Peyer's patch (tissue), 4 donors: ENCODE measurements around the gene GUCA1A. TPM values are rescaled to one million over a fixed set of nuclear protein-coding genes. Genes with fewer than 3 reads are reported as not detected.
"Not testable (repeated sequence)": the region's sequence is repeated elsewhere in the genome, so short reads cannot be mapped to it uniquely, and the experiment has no call there.

Experiments
- DNase-seq, 3 donors: peaks; one replicate each; pipeline ENCODE4 v3.0.0-alpha.2; 2017 to 2019
- H3K27ac ChIP-seq, 4 donors: fragments of 200-600 bp; sonication (generic); one replicate each; pipeline ENCODE4 v1.5.1; 2016 to 2019
- H3K27me3 ChIP-seq, 2 donors: fragments of 200-600 bp; sonication (generic); one replicate each; pipeline ENCODE4 v1.5.1; 2019
- H3K36me3 ChIP-seq, 3 donors: fragments of 200-600 bp; sonication (generic); one replicate each; pipeline ENCODE4 v1.5.1; 2016 to 2019
- H3K4me1 ChIP-seq, 4 donors: fragments of 200-600 bp; sonication (generic); one replicate each; pipeline ENCODE4 v1.5.1; 2016 to 2019
- H3K4me3 ChIP-seq, 4 donors: fragments of 200-600 bp; sonication (generic); 1 replicate in 3 of 4; 2 replicates in 1 of 4; pipeline ENCODE4 v1.5.1; 2016 to 2019; ENCODE audit warnings: mild to moderate bottlenecking in 1 of 4
- H3K9me3 ChIP-seq, 4 donors: fragments of 200-600 bp; sonication (generic); one replicate each; pipeline ENCODE4 v1.5.1; 2016 to 2019; ENCODE audit warnings: mild to moderate bottlenecking in 1 of 4
- POLR2A ChIP-seq, 2 donors: fragments of 450-650 bp; IDR thresholded peaks; one replicate each; pipeline ENCODE4 v1.5.1; 2017; ENCODE audit warnings: antibody characterized with exemption in 2 of 2, mild to moderate bottlenecking in 2 of 2, moderate library complexity in 2 of 2
- total RNA-seq, 4 donors: library from RNA; depleted of rRNA; stranded (reverse); fragments of >200 nt; gene quantifications; one replicate each; pipeline ENCODE4 v1.1.0, GENCODE V29; 2016
- TF ChIP-seq, protein P1 (sequence below), 6 experiments: fragments of 450-650 bp in 4 of 6; fragments of 200-600 bp in 2 of 6; sonication (generic) in 1 of 6; IDR thresholded peaks; one replicate each; pipeline ENCODE4 v1.5.1; 2017 to 2019; ENCODE audit warnings: antibody characterized with exemption in 6 of 6, mild to moderate bottlenecking in 3 of 6, moderate library complexity in 1 of 6

Gene GUCA1A
- total RNA-seq, 4 donors from 2014 or later: not detected

DNA sequence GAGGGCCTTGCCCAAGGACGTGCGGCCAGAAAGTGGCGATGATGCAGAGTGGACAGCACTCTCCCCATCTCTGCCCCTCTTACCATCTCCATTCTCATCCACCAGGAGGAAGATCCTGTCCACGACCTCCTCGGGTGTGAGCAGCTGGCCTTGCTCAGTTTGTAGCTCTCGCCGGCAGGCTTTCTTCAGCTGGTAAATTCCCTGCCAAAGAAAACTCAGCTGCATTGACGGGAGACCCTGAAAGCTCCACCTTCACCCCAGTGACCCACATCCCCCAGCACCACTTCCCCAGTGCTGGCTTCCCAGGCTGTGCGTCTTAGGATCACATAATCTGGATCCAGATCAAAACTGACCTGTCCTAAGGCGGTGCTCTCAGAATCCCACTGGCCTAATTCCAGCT lies 12.4 kb downstream of the GUCA1A start:
- no peak for DNase-seq
- Histone ChIP-seq H3K27me3 (no peaks in the 10 kb centered on the region), H3K4me3 (no peak overlapping the region), H3K36me3 (no peaks in the 10 kb centered on the region), H3K9me3 (no peaks in the 10 kb centered on the region), H3K27ac (no peak overlapping the region), H3K4me1 (no peaks in the 10 kb centered on the region)
- TF ChIP-seq, protein P1, sequence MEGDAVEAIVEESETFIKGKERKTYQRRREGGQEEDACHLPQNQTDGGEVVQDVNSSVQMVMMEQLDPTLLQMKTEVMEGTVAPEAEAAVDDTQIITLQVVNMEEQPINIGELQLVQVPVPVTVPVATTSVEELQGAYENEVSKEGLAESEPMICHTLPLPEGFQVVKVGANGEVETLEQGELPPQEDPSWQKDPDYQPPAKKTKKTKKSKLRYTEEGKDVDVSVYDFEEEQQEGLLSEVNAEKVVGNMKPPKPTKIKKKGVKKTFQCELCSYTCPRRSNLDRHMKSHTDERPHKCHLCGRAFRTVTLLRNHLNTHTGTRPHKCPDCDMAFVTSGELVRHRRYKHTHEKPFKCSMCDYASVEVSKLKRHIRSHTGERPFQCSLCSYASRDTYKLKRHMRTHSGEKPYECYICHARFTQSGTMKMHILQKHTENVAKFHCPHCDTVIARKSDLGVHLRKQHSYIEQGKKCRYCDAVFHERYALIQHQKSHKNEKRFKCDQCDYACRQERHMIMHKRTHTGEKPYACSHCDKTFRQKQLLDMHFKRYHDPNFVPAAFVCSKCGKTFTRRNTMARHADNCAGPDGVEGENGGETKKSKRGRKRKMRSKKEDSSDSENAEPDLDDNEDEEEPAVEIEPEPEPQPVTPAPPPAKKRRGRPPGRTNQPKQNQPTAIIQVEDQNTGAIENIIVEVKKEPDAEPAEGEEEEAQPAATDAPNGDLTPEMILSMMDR (IDR thresholded peaks at IDR 0.05): no peak
- TF ChIP-seq POLR2A (IDR thresholded peaks at IDR 0.05): no peak

DNA sequence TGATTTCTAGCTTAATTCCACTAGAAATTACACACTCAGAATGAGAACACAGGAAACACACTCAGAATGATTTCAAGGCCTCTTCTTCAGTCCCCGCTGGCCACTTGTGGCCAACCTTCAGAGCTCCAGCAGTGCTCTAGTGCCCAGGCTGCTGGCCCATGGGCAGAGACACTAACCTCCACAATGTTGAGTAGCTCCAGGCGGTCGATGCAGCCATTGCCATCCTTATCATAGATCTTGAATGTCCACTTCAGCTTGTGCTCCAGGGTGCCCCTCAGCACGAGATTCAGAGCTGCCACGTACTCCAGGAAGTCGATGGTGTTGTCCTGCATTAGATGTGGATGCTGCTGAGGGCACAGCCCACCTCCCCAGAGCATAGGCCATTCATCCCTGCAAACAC lies 15.2 kb downstream of the GUCA1A start:
- H3K27me3 ChIP-seq: no peaks in the 10 kb centered on the region
- no peak for DNase-seq
- TF ChIP-seq, protein P1 (IDR thresholded peaks at IDR 0.05): no peak
- no peak for TF ChIP-seq POLR2A (IDR thresholded peaks at IDR 0.05)

DNA sequence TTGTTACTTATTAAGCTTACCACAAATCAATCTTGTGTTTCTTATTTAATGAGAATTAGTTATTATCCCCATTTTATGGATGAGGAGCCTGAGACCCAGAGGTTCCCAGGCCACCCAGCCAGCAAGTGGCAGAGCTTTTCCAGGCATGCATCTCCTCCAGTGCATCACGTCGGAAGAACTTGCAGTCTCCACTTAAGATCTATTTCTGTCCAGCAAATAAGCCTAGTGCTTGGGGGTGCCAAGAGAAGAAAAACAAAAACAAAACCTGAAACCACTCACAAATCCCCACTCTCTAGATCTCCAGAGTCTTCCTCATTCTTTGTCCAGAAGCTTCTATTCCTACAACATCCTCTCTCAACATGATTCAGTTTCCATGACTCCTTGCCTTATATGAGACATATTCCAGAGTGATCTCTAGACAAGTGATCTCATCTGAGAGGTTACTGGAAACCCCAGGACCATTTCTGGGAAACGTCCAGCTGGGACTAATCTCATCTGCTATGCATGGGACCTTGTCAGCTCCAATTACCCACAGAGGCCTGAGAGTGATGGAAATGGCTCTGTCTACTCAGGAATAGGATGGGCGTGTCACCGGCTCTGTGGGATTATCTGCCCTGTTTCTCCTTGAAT lies 17.5 kb downstream of the GUCA1A start:
- Histone ChIP-seq H3K36me3 (no peaks in the 10 kb centered on the region), H3K4me3 (no peak overlapping the region), H3K27ac (no peak overlapping the region), H3K27me3 (no peaks in the 10 kb centered on the region), H3K9me3 (no peaks in the 10 kb centered on the region), H3K4me1 (no peaks in the 10 kb centered on the region)
- no peak for TF ChIP-seq POLR2A (IDR thresholded peaks at IDR 0.05)
- TF ChIP-seq, protein P1 (IDR thresholded peaks at IDR 0.05): no peak
- DNase-seq: no peak

More for the DNA sequence above, 15.2 kb downstream of the GUCA1A start:
- Histone ChIP-seq H3K27ac (no peak overlapping the region), H3K36me3 (no peaks in the 10 kb centered on the region), H3K9me3 (no peaks in the 10 kb centered on the region), H3K4me1 (no peaks in the 10 kb centered on the region), H3K4me3 (no peak overlapping the region)

DNA sequence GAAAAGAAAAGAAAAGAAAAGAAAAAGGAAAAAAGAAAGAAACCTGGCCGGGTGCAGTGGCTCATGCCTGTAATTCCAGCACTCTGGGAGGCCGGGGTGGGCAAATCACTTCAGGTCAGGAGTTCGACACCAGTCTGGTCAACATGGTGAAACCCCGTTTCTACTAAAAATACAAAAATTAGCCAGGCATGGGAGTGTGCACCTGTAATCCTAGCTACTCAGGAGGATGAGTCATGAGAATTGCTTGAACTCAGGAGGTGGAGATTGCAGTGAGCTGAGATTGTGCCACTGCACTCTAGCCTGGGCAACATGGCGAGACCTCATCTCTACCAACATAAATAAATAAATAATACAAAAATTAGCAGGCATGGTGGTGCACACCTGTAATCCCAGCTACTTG lies 19.2 kb downstream of the GUCA1A start:
- not testable (repeated sequence) for H3K27me3 ChIP-seq, H3K9me3 ChIP-seq, DNase-seq, H3K4me1 ChIP-seq, H3K27ac ChIP-seq, H3K36me3 ChIP-seq, H3K4me3 ChIP-seq

GRCh38 chr6:42193491-42193894 lies 20.3 kb downstream of the GUCA1A start:
- Histone ChIP-seq H3K4me1 (peaks cover 0 to 5% (median 0%) of the 10 kb centered on the region in 4 donors), H3K36me3 (no peaks in the 10 kb centered on the region), H3K27ac (no peak overlapping the region), H3K4me3 (no peak overlapping the region), H3K27me3 (no peaks in the 10 kb centered on the region), H3K9me3 (no peaks in the 10 kb centered on the region)
- DNase-seq: no peak
- TF ChIP-seq POLR2A (IDR thresholded peaks at IDR 0.05): no peak
- TF ChIP-seq, protein P1 (IDR thresholded peaks at IDR 0.05): no peak

GRCh38 chr6:42194056-42194455 lies 20.9 kb downstream of the GUCA1A start:
- Histone ChIP-seq H3K4me3 (no peak overlapping the region), H3K27ac (no peak overlapping the region), H3K4me1 (peaks cover 0 to 5% (median 0%) of the 10 kb centered on the region in 4 donors), H3K36me3 (no peaks in the 10 kb centered on the region), H3K27me3 (no peaks in the 10 kb centered on the region), H3K9me3 (no peaks in the 10 kb centered on the region)
- TF ChIP-seq, protein P1 (IDR thresholded peaks at IDR 0.05): no peak
- DNase-seq: no peak
